NT2/D1 (cell line): ENCODE results near the gene TTC3.

Experiments
- YY1 ChIP-seq: IDR thresholded peaks from 2 replicates; pipeline ENCODE4 v1.6.1; 2011; ENCODE audit not compliant: insufficient read length, insufficient read depth
- ZNF274 ChIP-seq: IDR thresholded peaks from 2 replicates; pipeline ENCODE4 v1.6.1; 2011; ENCODE audit warnings: mild to moderate bottlenecking, low read depth, low read length

- TF ChIP-seq ZNF274 (no peak), YY1 (no peak)
These were observed 175.2 kb downstream of the TTC3 start for GRCh38 chr21:37248298-37248697.
